ENCODE results near the gene SELL. TPM values are rescaled to one million over a fixed set of nuclear protein-coding genes. Genes with fewer than 3 reads are reported as not detected.
"Not testable (repeated sequence)": the region's sequence is repeated elsewhere in the genome, so short reads cannot be mapped to it uniquely, and the experiment has no call there.

SELL gene
- total RNA-seq, 1 experiment from 2014 or later = not detected

DNA sequence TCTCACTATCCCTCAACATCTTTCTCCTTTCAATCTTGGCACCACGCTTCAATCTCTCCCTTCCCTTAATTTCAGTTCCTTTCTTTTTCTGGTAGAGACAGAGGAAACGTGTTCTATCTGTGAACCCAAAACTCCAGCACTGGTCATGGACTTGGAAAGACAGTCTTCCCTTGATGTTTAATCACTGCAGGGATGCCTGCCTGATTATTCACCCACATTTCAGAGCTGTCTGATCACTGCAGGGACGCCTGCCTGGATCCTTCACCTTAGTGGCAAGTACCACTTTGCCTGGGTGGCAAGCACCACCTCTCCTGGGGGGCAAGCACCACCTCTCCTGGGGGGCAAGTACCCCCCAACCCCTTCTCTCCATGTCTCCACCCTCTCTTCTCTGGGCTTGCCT is 27.8 kb downstream of the SELL start:
- Histone ChIP-seq H3K4me1 (ENCODE audit: insufficient read depth, low read length, poor library complexity, severe bottlenecking) (no peaks in the 10 kb centered on the region), H3K27ac (ENCODE audit: low read depth, low read length, poor library complexity, severe bottlenecking) (no peak overlapping the region), H3K4me3 (ENCODE audit: low read depth, low read length, poor library complexity, severe bottlenecking) (no peak overlapping the region), H3K9me3 (ENCODE audit: low read depth, low read length, poor library complexity, severe bottlenecking) (no peaks in the 10 kb centered on the region), H3K27me3 (replicated peaks; ENCODE audit: insufficient read depth, low read depth, low read length, poor library complexity) (peaks cover 8% of the 10 kb centered on the region), H3K36me3 (ENCODE audit: insufficient read depth, low read length, poor library complexity, severe bottlenecking) (no peaks in the 10 kb centered on the region)
- DNase-seq (ENCODE audit: low spot score) = no peak
- CTCF ChIA-PET = no interaction called here
- POLR2A ChIA-PET (ENCODE audit: low non-redundant PET) = no interaction called here
- intact Hi-C loops (cut with micrococcal nuclease; ENCODE audit: unreplicated experiment) = no loop called here
- no TSS peak for BruUV-seq (replicated peaks)
- no peak for TF ChIP-seq EZH2 (IDR thresholded peaks at IDR 0.05; ENCODE audit: borderline replicate concordance, low read depth, low read length, poor library complexity, severe bottlenecking)
- TF ChIP-seq, protein P1, sequence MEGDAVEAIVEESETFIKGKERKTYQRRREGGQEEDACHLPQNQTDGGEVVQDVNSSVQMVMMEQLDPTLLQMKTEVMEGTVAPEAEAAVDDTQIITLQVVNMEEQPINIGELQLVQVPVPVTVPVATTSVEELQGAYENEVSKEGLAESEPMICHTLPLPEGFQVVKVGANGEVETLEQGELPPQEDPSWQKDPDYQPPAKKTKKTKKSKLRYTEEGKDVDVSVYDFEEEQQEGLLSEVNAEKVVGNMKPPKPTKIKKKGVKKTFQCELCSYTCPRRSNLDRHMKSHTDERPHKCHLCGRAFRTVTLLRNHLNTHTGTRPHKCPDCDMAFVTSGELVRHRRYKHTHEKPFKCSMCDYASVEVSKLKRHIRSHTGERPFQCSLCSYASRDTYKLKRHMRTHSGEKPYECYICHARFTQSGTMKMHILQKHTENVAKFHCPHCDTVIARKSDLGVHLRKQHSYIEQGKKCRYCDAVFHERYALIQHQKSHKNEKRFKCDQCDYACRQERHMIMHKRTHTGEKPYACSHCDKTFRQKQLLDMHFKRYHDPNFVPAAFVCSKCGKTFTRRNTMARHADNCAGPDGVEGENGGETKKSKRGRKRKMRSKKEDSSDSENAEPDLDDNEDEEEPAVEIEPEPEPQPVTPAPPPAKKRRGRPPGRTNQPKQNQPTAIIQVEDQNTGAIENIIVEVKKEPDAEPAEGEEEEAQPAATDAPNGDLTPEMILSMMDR (conservative IDR thresholded peaks at IDR 0.05; ENCODE audit: low read depth, low read length) = no peak

DNA sequence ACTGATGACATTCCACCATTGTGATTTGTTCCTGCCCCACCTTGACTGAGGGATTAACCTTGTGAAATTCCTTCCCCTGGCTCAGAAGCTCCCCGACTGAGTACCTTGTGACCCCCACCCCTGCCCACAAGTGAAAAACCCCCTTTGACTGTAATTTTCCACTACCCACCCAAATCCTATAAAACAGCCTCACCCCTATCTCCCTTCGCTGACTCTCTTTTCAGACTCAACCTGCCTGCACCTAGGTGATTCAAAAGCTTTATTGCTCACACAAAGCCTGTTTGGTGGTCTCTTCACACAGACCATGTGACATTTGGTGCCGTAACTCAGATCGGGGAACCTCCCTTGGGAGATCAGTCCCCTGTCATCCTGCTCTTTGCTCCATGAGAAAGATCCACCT is 28.3 kb downstream of the SELL start:
- H3K9me3 ChIP-seq (ENCODE audit: low read depth, low read length, poor library complexity, severe bottlenecking) = not testable (repeated sequence)

DNA sequence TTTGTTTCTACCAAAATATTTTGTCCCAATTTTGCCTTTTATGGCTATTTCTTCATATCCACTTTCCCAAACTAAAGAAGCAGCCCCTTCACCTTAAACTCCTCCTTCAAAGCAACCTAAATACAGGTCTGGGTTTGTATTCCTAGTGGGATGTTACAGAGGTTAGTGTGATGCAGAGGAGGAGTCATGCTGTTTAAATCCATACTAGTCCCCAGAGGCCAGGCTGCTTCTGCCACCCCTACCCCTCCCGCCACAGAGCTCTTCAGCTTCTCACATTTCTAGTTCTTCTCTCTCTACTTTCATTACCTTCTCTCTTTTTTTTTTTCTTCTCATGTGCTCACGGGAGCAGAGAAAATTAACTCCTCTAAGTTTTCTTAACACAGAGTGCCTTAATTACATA is 29.3 kb downstream of the SELL start:
- CTCF ChIA-PET = interaction anchor here (0.8 kb wide), 1 partner anchor 30 kb away, joined by 3 read pairs; no protein-coding TSS in a partner anchor

More for the DNA sequence above, 28.3 kb downstream of the SELL start:
- H3K27ac ChIP-seq (ENCODE audit: low read depth, low read length, poor library complexity, severe bottlenecking); intact Hi-C loops (cut with micrococcal nuclease; ENCODE audit: unreplicated experiment); H3K4me3 ChIP-seq (ENCODE audit: low read depth, low read length, poor library complexity, severe bottlenecking); DNase-seq (ENCODE audit: low spot score); H3K27me3 ChIP-seq (replicated peaks; ENCODE audit: insufficient read depth, low read depth, low read length, poor library complexity); H3K36me3 ChIP-seq (ENCODE audit: insufficient read depth, low read length, poor library complexity, severe bottlenecking); CTCF ChIA-PET; H3K4me1 ChIP-seq (ENCODE audit: insufficient read depth, low read length, poor library complexity, severe bottlenecking); BruUV-seq (replicated peaks); POLR2A ChIA-PET (ENCODE audit: low non-redundant PET): not testable (repeated sequence)

DNA sequence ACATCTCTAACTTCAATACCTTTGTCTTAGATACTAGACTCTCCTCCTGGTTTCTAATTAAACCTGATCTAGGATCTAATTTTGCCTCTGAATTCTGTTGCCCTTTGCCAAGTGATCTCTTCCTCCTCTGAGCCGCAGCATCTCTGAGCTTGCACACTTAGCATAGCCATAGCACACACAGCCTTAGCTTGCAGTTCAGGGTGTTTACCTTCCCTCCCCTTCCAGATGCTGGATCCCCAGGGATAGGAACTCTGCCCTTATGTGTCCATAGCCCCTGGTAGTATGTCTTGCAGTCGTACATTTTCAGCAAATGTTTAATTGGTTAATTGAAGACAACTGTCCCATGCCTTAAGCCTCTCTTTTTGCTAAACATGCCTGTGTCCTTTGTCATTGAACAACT is 30.3 kb downstream of the SELL start:
- DNase-seq (ENCODE audit: low spot score) = no peak
- H3K4me1 ChIP-seq (ENCODE audit: insufficient read depth, low read length, poor library complexity, severe bottlenecking) = no peaks in the 10 kb centered on the region
- TF ChIP-seq, protein P1 (conservative IDR thresholded peaks at IDR 0.05; ENCODE audit: low read depth, low read length) = no peak
- TF ChIP-seq EZH2 (IDR thresholded peaks at IDR 0.05; ENCODE audit: borderline replicate concordance, low read depth, low read length, poor library complexity, severe bottlenecking) = no peak
- H3K4me3 ChIP-seq (ENCODE audit: low read depth, low read length, poor library complexity, severe bottlenecking) = no peak overlapping the region
- no peaks in the 10 kb centered on the region for H3K36me3 ChIP-seq (ENCODE audit: insufficient read depth, low read length, poor library complexity, severe bottlenecking)
- intact Hi-C loops (cut with micrococcal nuclease; ENCODE audit: unreplicated experiment) = no loop called here
- no TSS peak for BruUV-seq (replicated peaks)
- H3K27ac ChIP-seq (ENCODE audit: low read depth, low read length, poor library complexity, severe bottlenecking) = no peak overlapping the region
- CTCF ChIA-PET = no interaction called here
- peaks cover 8% of the 10 kb centered on the region for H3K27me3 ChIP-seq (replicated peaks; ENCODE audit: insufficient read depth, low read depth, low read length, poor library complexity)
- no peaks in the 10 kb centered on the region for H3K9me3 ChIP-seq (ENCODE audit: low read depth, low read length, poor library complexity, severe bottlenecking)
- POLR2A ChIA-PET (ENCODE audit: low non-redundant PET) = no interaction called here

More for the DNA sequence above, 29.3 kb downstream of the SELL start:
- Histone ChIP-seq H3K9me3 (ENCODE audit: low read depth, low read length, poor library complexity, severe bottlenecking) (no peaks in the 10 kb centered on the region), H3K36me3 (ENCODE audit: insufficient read depth, low read length, poor library complexity, severe bottlenecking) (no peaks in the 10 kb centered on the region), H3K27ac (ENCODE audit: low read depth, low read length, poor library complexity, severe bottlenecking) (no peak overlapping the region), H3K4me1 (ENCODE audit: insufficient read depth, low read length, poor library complexity, severe bottlenecking) (no peaks in the 10 kb centered on the region), H3K4me3 (ENCODE audit: low read depth, low read length, poor library complexity, severe bottlenecking) (no peak overlapping the region), H3K27me3 (replicated peaks; ENCODE audit: insufficient read depth, low read depth, low read length, poor library complexity) (peaks cover 8% of the 10 kb centered on the region)
- BruUV-seq (replicated peaks) = no TSS peak
- TF ChIP-seq EZH2 (IDR thresholded peaks at IDR 0.05; ENCODE audit: borderline replicate concordance, low read depth, low read length, poor library complexity, severe bottlenecking) = no peak
- TF ChIP-seq, protein P1 (conservative IDR thresholded peaks at IDR 0.05; ENCODE audit: low read depth, low read length) = no peak
- DNase-seq (ENCODE audit: low spot score) = no peak
- intact Hi-C loops (cut with micrococcal nuclease; ENCODE audit: unreplicated experiment) = no loop called here
- POLR2A ChIA-PET (ENCODE audit: low non-redundant PET) = no interaction called here
